GM19193 (cell line): ENCODE data around the gene HADH.

Experiments
- POLR2A ChIP-seq: IDR thresholded peaks from 4 replicates; pipeline ENCODE4 v1.6.1; 2011; ENCODE audit not compliant: insufficient read depth, insufficient read length; ENCODE audit errors: extremely low read depth

The HADH gene

GRCh38 chr4:107988763-107989035 lies 990 bp upstream of the HADH start:
- TF ChIP-seq POLR2A, result no peak

- TF ChIP-seq POLR2A, result no peak
These were observed 540 bp upstream of the HADH start for GRCh38 chr4:107989162-107989536.

- TF ChIP-seq POLR2A, result no peak
These were observed 2.4 kb downstream of the HADH start for GRCh38 chr4:107991945-107992630.

GRCh38 chr4:107993969-107994368 lies 4.3 kb downstream of the HADH start:
- no peak for TF ChIP-seq POLR2A

GRCh38 chr4:107994894-107995293 lies 5.2 kb downstream of the HADH start:
- TF ChIP-seq POLR2A, result no peak

- TF ChIP-seq POLR2A, result no peak
These were observed 7.5 kb downstream of the HADH start for GRCh38 chr4:107996949-107997788.

GRCh38 chr4:107997794-107998193 lies 8.1 kb downstream of the HADH start:
- no peak for TF ChIP-seq POLR2A

GRCh38 chr4:107999932-108000539 lies 10.3 kb downstream of the HADH start:
- no peak for TF ChIP-seq POLR2A

- TF ChIP-seq POLR2A, result no peak
These were observed 11.9 kb downstream of the HADH start for GRCh38 chr4:108001540-108002135.

GRCh38 chr4:108003982-108004515 lies 14.4 kb downstream of the HADH start:
- TF ChIP-seq POLR2A, result no peak

GRCh38 chr4:108004646-108005045 lies 15.0 kb downstream of the HADH start:
- TF ChIP-seq POLR2A, result no peak

GRCh38 chr4:108005807-108006206 lies 16.1 kb downstream of the HADH start:
- TF ChIP-seq POLR2A, result no peak

GRCh38 chr4:108006361-108006760 lies 16.7 kb downstream of the HADH start:
- no peak for TF ChIP-seq POLR2A

- no peak for TF ChIP-seq POLR2A
These were observed 18.3 kb downstream of the HADH start for GRCh38 chr4:108007984-108008383.

- no peak for TF ChIP-seq POLR2A
These were observed 19.0 kb downstream of the HADH start for GRCh38 chr4:108008721-108009120.

- no peak for TF ChIP-seq POLR2A
These were observed 20.5 kb downstream of the HADH start for GRCh38 chr4:108010167-108010566.

GRCh38 chr4:108013327-108013726 lies 23.6 kb downstream of the HADH start:
- TF ChIP-seq POLR2A, result no peak
